ENCODE data around the gene IDUA. TPM values are rescaled to one million over a fixed set of nuclear protein-coding genes. Genes with fewer than 3 reads are reported as not detected.
A peak's percentile ranks its signal among the peaks of the same experiment; 100 is the strongest.
"Not testable (repeated sequence)": the region's sequence is repeated elsewhere in the genome, so short reads cannot be mapped to it uniquely, and the experiment has no call there.

IDUA gene
- total RNA-seq, result 10 to 100 TPM in 1 of 2 donors, 1 to 10 TPM in 1; 5.1 to 24.7 TPM
- 10 to 100 TPM; 29.2 to 40.2 TPM for polyA plus RNA-seq (ENCODE audit: insufficient read length in 2 of 2)
- long read RNA-seq, donor 1, partial matches to known transcripts, result 0 of 3 reads
- long read RNA-seq, donor 1, other reads (novel, unspliced or antisense), result 0 of 3 reads
- long read RNA-seq, donor 2, partial matches to known transcripts, result 0 of 1 reads
- long read RNA-seq, donor 2, other reads (novel, unspliced or antisense), result 0 of 1 reads
- long read RNA-seq, donor 3, partial matches to known transcripts, result 0 of 1 reads
- long read RNA-seq, donor 3, other reads (novel, unspliced or antisense), result 0 of 1 reads
- long read RNA-seq, donor 4, partial matches to known transcripts, result 0 of 1 reads
- long read RNA-seq, donor 4, other reads (novel, unspliced or antisense), result 0 of 1 reads

- Histone ChIP-seq H3K27me3 (ENCODE audit: control insufficient read depth, insufficient read depth, low read length) (no peaks in the 10 kb centered on the region), H3K27ac (ENCODE audit: low read depth, low read length) (peak within 1 kb of the TSS; percentile 61), H3K36me3 (ENCODE audit: control insufficient read depth, insufficient read depth, low read length) (peaks cover 60% of the 10 kb centered on the region), H3K9me3 (ENCODE audit: control insufficient read depth, insufficient read depth, low read length) (no peaks in the 10 kb centered on the region), H3K4me3 (ENCODE audit: low read depth, low read length) (peak within 1 kb of the TSS; percentile 69), H3K4me1 (ENCODE audit: control insufficient read depth, insufficient read depth, low read length) (peaks cover 34% of the 10 kb centered on the region)
- 2% methylated on average over 69 of the region's 69 CpGs for WGBS (ENCODE audit: insufficient coverage)
- DNase-seq (ENCODE audit: low read depth in 4 of 6, low spot score in 6 of 6), result peak in 4 of 6 donors; percentile 52 to 92 (median 78)
Measured at GRCh38 chr4:986879-987623, at the start of gene IDUA. Gene IDUA (plus strand): TSS chr4:987044. CDS start chr4:987085, 41 bp downstream.

GRCh38 chr4:939508-939907 lies 47.3 kb upstream of the IDUA start:
- not testable (repeated sequence) for H3K27me3 ChIP-seq (ENCODE audit: control insufficient read depth, insufficient read depth, low read length); H3K27ac ChIP-seq (ENCODE audit: low read depth, low read length); H3K9me3 ChIP-seq (ENCODE audit: control insufficient read depth, insufficient read depth, low read length); H3K4me1 ChIP-seq (ENCODE audit: control insufficient read depth, insufficient read depth, low read length); H3K36me3 ChIP-seq (ENCODE audit: control insufficient read depth, insufficient read depth, low read length); H3K4me3 ChIP-seq (ENCODE audit: low read depth, low read length); DNase-seq (ENCODE audit: low read depth in 4 of 6, low spot score in 6 of 6)
- WGBS (ENCODE audit: insufficient coverage), result 100% methylated on average over 1 of the region's 4 CpGs

GRCh38 chr4:945274-946102 lies 41.4 kb upstream of the IDUA start:
- WGBS (ENCODE audit: insufficient coverage), result 24% methylated on average over 24 of the region's 28 CpGs
- Histone ChIP-seq H3K4me3 (ENCODE audit: low read depth, low read length) (no peak overlapping the region), H3K36me3 (ENCODE audit: control insufficient read depth, insufficient read depth, low read length) (peaks cover 42% of the 10 kb centered on the region), H3K9me3 (ENCODE audit: control insufficient read depth, insufficient read depth, low read length) (no peaks in the 10 kb centered on the region), H3K4me1 (ENCODE audit: control insufficient read depth, insufficient read depth, low read length) (peaks cover 27% of the 10 kb centered on the region), H3K27ac (ENCODE audit: low read depth, low read length) (no peak overlapping the region), H3K27me3 (ENCODE audit: control insufficient read depth, insufficient read depth, low read length) (no peaks in the 10 kb centered on the region)
- DNase-seq (ENCODE audit: low read depth in 4 of 6, low spot score in 6 of 6), result peak in 1 of 6 donors; percentile 1

- Histone ChIP-seq H3K4me1 (ENCODE audit: control insufficient read depth, insufficient read depth, low read length) (peaks cover 27% of the 10 kb centered on the region), H3K36me3 (ENCODE audit: control insufficient read depth, insufficient read depth, low read length) (peaks cover 45% of the 10 kb centered on the region), H3K4me3 (ENCODE audit: low read depth, low read length) (no peak overlapping the region), H3K9me3 (ENCODE audit: control insufficient read depth, insufficient read depth, low read length) (no peaks in the 10 kb centered on the region), H3K27ac (ENCODE audit: low read depth, low read length) (no peak overlapping the region), H3K27me3 (ENCODE audit: control insufficient read depth, insufficient read depth, low read length) (no peaks in the 10 kb centered on the region)
- DNase-seq (ENCODE audit: low read depth in 4 of 6, low spot score in 6 of 6), result no peak
- WGBS (ENCODE audit: insufficient coverage), result 77% methylated on average over 9 of the region's 9 CpGs
Measured at GRCh38 chr4:946103-946450, 40.8 kb upstream of the IDUA start.

GRCh38 chr4:946517-947471 lies 40.0 kb upstream of the IDUA start:
- H3K27me3 ChIP-seq (ENCODE audit: control insufficient read depth, insufficient read depth, low read length), result no peaks in the 10 kb centered on the region
- DNase-seq (ENCODE audit: low read depth in 4 of 6, low spot score in 6 of 6), result no peak
- H3K9me3 ChIP-seq (ENCODE audit: control insufficient read depth, insufficient read depth, low read length), result no peaks in the 10 kb centered on the region
- no peak overlapping the region for H3K4me3 ChIP-seq (ENCODE audit: low read depth, low read length)
- peaks cover 27% of the 10 kb centered on the region for H3K4me1 ChIP-seq (ENCODE audit: control insufficient read depth, insufficient read depth, low read length)
- H3K36me3 ChIP-seq (ENCODE audit: control insufficient read depth, insufficient read depth, low read length), result peaks cover 52% of the 10 kb centered on the region
- WGBS (ENCODE audit: insufficient coverage), result 58% methylated on average over 60 of the region's 62 CpGs
- H3K27ac ChIP-seq (ENCODE audit: low read depth, low read length), result no peak overlapping the region

- peaks cover 27% of the 10 kb centered on the region for H3K4me1 ChIP-seq (ENCODE audit: control insufficient read depth, insufficient read depth, low read length)
- H3K27ac ChIP-seq (ENCODE audit: low read depth, low read length), result no peak overlapping the region
- no peaks in the 10 kb centered on the region for H3K9me3 ChIP-seq (ENCODE audit: control insufficient read depth, insufficient read depth, low read length)
- DNase-seq (ENCODE audit: low read depth in 4 of 6, low spot score in 6 of 6), result no peak
- WGBS (ENCODE audit: insufficient coverage), result 87% methylated on average over 19 of the region's 19 CpGs
- no peaks in the 10 kb centered on the region for H3K27me3 ChIP-seq (ENCODE audit: control insufficient read depth, insufficient read depth, low read length)
- H3K36me3 ChIP-seq (ENCODE audit: control insufficient read depth, insufficient read depth, low read length), result peaks cover 59% of the 10 kb centered on the region
- H3K4me3 ChIP-seq (ENCODE audit: low read depth, low read length), result no peak overlapping the region
Measured at GRCh38 chr4:947491-947971, 39.3 kb upstream of the IDUA start.

GRCh38 chr4:948101-948935 lies 38.5 kb upstream of the IDUA start:
- H3K4me1 ChIP-seq (ENCODE audit: control insufficient read depth, insufficient read depth, low read length), result peaks cover 27% of the 10 kb centered on the region
- DNase-seq (ENCODE audit: low read depth in 4 of 6, low spot score in 6 of 6), result peak in 1 of 6 donors; percentile 0
- peaks cover 67% of the 10 kb centered on the region for H3K36me3 ChIP-seq (ENCODE audit: control insufficient read depth, insufficient read depth, low read length)
- no peak overlapping the region for H3K27ac ChIP-seq (ENCODE audit: low read depth, low read length)
- no peaks in the 10 kb centered on the region for H3K27me3 ChIP-seq (ENCODE audit: control insufficient read depth, insufficient read depth, low read length)
- 75% methylated on average over 33 of the region's 33 CpGs for WGBS (ENCODE audit: insufficient coverage)
- H3K4me3 ChIP-seq (ENCODE audit: low read depth, low read length), result no peak overlapping the region
- H3K9me3 ChIP-seq (ENCODE audit: control insufficient read depth, insufficient read depth, low read length), result no peaks in the 10 kb centered on the region

- 85% methylated on average over 13 of the region's 13 CpGs for WGBS (ENCODE audit: insufficient coverage)
- H3K4me1 ChIP-seq (ENCODE audit: control insufficient read depth, insufficient read depth, low read length), result peaks cover 27% of the 10 kb centered on the region
- H3K36me3 ChIP-seq (ENCODE audit: control insufficient read depth, insufficient read depth, low read length), result peaks cover 73% of the 10 kb centered on the region
- no peak for DNase-seq (ENCODE audit: low read depth in 4 of 6, low spot score in 6 of 6)
- H3K27ac ChIP-seq (ENCODE audit: low read depth, low read length), result no peak overlapping the region
- no peaks in the 10 kb centered on the region for H3K27me3 ChIP-seq (ENCODE audit: control insufficient read depth, insufficient read depth, low read length)
- no peaks in the 10 kb centered on the region for H3K9me3 ChIP-seq (ENCODE audit: control insufficient read depth, insufficient read depth, low read length)
- H3K4me3 ChIP-seq (ENCODE audit: low read depth, low read length), result no peak overlapping the region
Measured at GRCh38 chr4:948936-949300, 37.9 kb upstream of the IDUA start.

Measured in spinal cord (tissue), 10 donors.